Measurements from ENCODE around the gene ADGRE1. TPM values are rescaled to one million over a fixed set of nuclear protein-coding genes. Genes with fewer than 3 reads are reported as not detected.

ADGRE1 gene
- total and polyA plus RNA-seq, 2 of the 8 experiments (the other 6 are each of a cell fraction or from before 2014, with no cell fraction given) = not detected

GRCh38 chr19:6894313-6894712 lies 6.9 kb downstream of the ADGRE1 start:
- no peak overlapping the region for H3K18ac ChIP-seq (ENCODE audit: extremely low read depth, low read length)

More at GRCh38 chr19:6894313-6894712, 6.9 kb downstream of the ADGRE1 start:
- Histone ChIP-seq H3K9me3 (ENCODE audit: insufficient read depth in 2 of 2, low read depth in 1 of 2, low read length in 1 of 2) (peaks cover 63 to 82% of the 10 kb centered on the region in 2 experiments), H2BK15ac (ENCODE audit: low read length) (no peak overlapping the region), H3K4ac (replicated peaks; ENCODE audit: insufficient read length, low read depth, low read length) (no peak overlapping the region), H4K20me1 (replicated peaks in 1 of 2; ENCODE audit: control insufficient read depth in 1 of 2, insufficient read depth in 2 of 2, low read length in 2 of 2) (no peaks in the 10 kb centered on the region), H3K23ac (ENCODE audit: insufficient read length) (no peak overlapping the region), H2AFZ (ENCODE audit: low read length) (no peak overlapping the region), H2BK12ac (ENCODE audit: low read depth, low read length) (no peak overlapping the region), H3K4me2 (ENCODE audit: insufficient read depth in 1 of 2, low read depth in 2 of 2, low read length in 2 of 2) (no peak overlapping the region), H4K5ac (ENCODE audit: insufficient read length, low read depth, low read length) (no peak overlapping the region), H2AK5ac (ENCODE audit: low read depth, low read length) (no peak overlapping the region), H3K23me2 (ENCODE audit: low read depth, low read length) (no peaks in the 10 kb centered on the region; the same call in 1 of the 2 replicates), H2BK20ac (ENCODE audit: low read length) (no peak overlapping the region), H3K56ac (replicated peaks; ENCODE audit: insufficient read length, low read depth, low read length) (no peak overlapping the region), H2BK5ac (ENCODE audit: low read depth, low read length) (no peak overlapping the region), H4K8ac (ENCODE audit: extremely low read depth, insufficient read depth, low read length) (no peak overlapping the region), H4K91ac (replicated peaks; ENCODE audit: insufficient read length, low read length) (no peak overlapping the region), H2BK120ac (replicated peaks; ENCODE audit: low read depth, low read length) (no peak overlapping the region), H3K27me3 (replicated peaks in 1 of 4; ENCODE audit: control insufficient read depth in 3 of 4, extremely low read depth in 1 of 4, insufficient read depth in 3 of 4, low read length in 3 of 4) (no peaks in the 10 kb centered on the region), H3K36me3 (ENCODE audit: control insufficient read depth in 2 of 4, insufficient read depth in 4 of 4, low read length in 3 of 4) (no peaks in the 10 kb centered on the region), H3K9ac (replicated peaks in 1 of 4; ENCODE audit: extremely low read depth in 1 of 4, low read depth in 3 of 4, low read length in 3 of 4) (no peak overlapping the region), H3K14ac (ENCODE audit: insufficient read length) (no peak overlapping the region), H3K4me3 (ENCODE audit: extremely low read depth in 1 of 4, insufficient read depth in 2 of 4, low read depth in 3 of 4, low read length in 4 of 4) (no peak overlapping the region), H3K79me1 (ENCODE audit: low read depth, low read length) (no peaks in the 10 kb centered on the region), H3K27ac (ENCODE audit: low read depth, low read length) (no peak overlapping the region), H3K79me2 (ENCODE audit: control insufficient read depth in 1 of 2, insufficient read depth in 2 of 2, low read length in 2 of 2) (no peaks in the 10 kb centered on the region), H3K4me1 (replicated peaks in 1 of 4; ENCODE audit: control insufficient read depth in 3 of 4, insufficient read depth in 4 of 4, low read length in 3 of 4) (no peaks in the 10 kb centered on the region)
- ChIA-PET CTCF (ENCODE audit: partially characterized antibody) (no interaction called here), POLR2A (ENCODE audit: partially characterized antibody) (no interaction called here)
- 89% methylated on average over 1 of the region's 1 CpG; no CpG with 5 or more reads in 1 of the 2 experiments for WGBS, 2 experiments (ENCODE audit: extremely low coverage in 1 of 2, insufficient coverage in 1 of 2, insufficient read length in 1 of 2, insufficient replicate concordance in 2 of 2, low coverage in 1 of 2, low lambda C conversion rate in 2 of 2, missing lambda C conversion rate in 1 of 2)
- DNase-seq (ENCODE audit: low read depth in 1 of 2, low spot score in 2 of 2) (no peak), FAIRE-seq (no peak)
- no peak for TF ChIP-seq CHD1 (IDR thresholded peaks at IDR 0.05; ENCODE audit: low read depth, low read length)
- TF ChIP-seq PHF8 (conservative IDR thresholded peaks at IDR 0.05; ENCODE audit: low read depth, low read length) = no peak
- no peak for TF ChIP-seq SP4 (IDR thresholded peaks at IDR 0.05; ENCODE audit: low read length)
- TF ChIP-seq SRF (IDR thresholded peaks at IDR 0.05; ENCODE audit: low read depth, low read length) = no peak
- TF ChIP-seq TEAD4 (IDR thresholded peaks at IDR 0.05; ENCODE audit: low read depth, low read length) = no peak

Measured in H1 (cell line).